Measurements from ENCODE around the gene NID1. TPM values are rescaled to one million over a fixed set of nuclear protein-coding genes. Genes with fewer than 3 reads are reported as not detected.
"Not testable (repeated sequence)": the region's sequence is repeated elsewhere in the genome, so short reads cannot be mapped to it uniquely, and the experiment has no call there.

NID1 gene
- total and polyA plus RNA-seq, 2 experiments from 2014 or later = 77.7 to 82.0 TPM

- Histone ChIP-seq H3K36me3 (ENCODE audit: low read depth) (no peaks in the 10 kb centered on the region), H3K27me3 (replicated peaks; ENCODE audit: insufficient read depth) (no peaks in the 10 kb centered on the region), H3K9me2 (ENCODE audit: insufficient read depth) (no peaks in the 10 kb centered on the region), H2AFZ (no peak overlapping the region), H3K27ac (no peak overlapping the region), H4K20me1 (ENCODE audit: insufficient read depth) (no peaks in the 10 kb centered on the region), H3K4me1 (ENCODE audit: insufficient read depth) (0 out of 2 replicates have a peak, but pooled peaks cover 7% of the 10 kb centered on the region), H3K4me2 (ENCODE audit: unreplicated experiment) (no peak overlapping the region), H3K9me3 (ENCODE audit: low read depth) (no peaks in the 10 kb centered on the region), H3K79me2 (ENCODE audit: insufficient read depth) (no peaks in the 10 kb centered on the region), H3K4me3 (no peak overlapping the region), H3K9ac (no peak overlapping the region), H3F3A (ENCODE audit: insufficient read depth) (peaks cover 31% of the 10 kb centered on the region)
- WGBS, 2 experiments (ENCODE audit: low coverage in 1 of 2, low lambda C conversion rate in 2 of 2, missing lambda C conversion rate in 2 of 2) = 94 to 95% methylated on average over 15 of the region's 15 CpGs
- DNase-seq = no peak
- in situ Hi-C loops (cut with MboI) = loop anchor here (25.0 kb wide), 2 partner anchors 787 to 1462 kb away; no protein-coding TSS in a partner anchor
- TF ChIP-seq EZH2phosphoT487 (IDR thresholded peaks at IDR 0.05; ENCODE audit: insufficient read depth, low read depth) (no peak), EZH2 (IDR thresholded peaks at IDR 0.05; ENCODE audit: insufficient read depth, poor library complexity, severe bottlenecking) (no peak)
Observed at GRCh38 chr1:236100799-236101198, 35.9 kb upstream of the NID1 start.

- Histone ChIP-seq H3K9me3 (ENCODE audit: low read depth) (no peaks in the 10 kb centered on the region), H3K79me2 (ENCODE audit: insufficient read depth) (no peaks in the 10 kb centered on the region), H3K4me3 (no peak overlapping the region), H3K4me1 (ENCODE audit: insufficient read depth) (0 out of 2 replicates have a peak, but pooled peaks cover 7% of the 10 kb centered on the region), H3K27me3 (replicated peaks; ENCODE audit: insufficient read depth) (no peaks in the 10 kb centered on the region), H3K36me3 (ENCODE audit: low read depth) (no peaks in the 10 kb centered on the region), H3K9me2 (ENCODE audit: insufficient read depth) (no peaks in the 10 kb centered on the region), H3K4me2 (ENCODE audit: unreplicated experiment) (no peak overlapping the region), H2AFZ (no peak overlapping the region), H4K20me1 (ENCODE audit: insufficient read depth) (no peaks in the 10 kb centered on the region), H3K27ac (no peak overlapping the region), H3K9ac (no peak overlapping the region), H3F3A (ENCODE audit: insufficient read depth) (peaks cover 39% of the 10 kb centered on the region)
- in situ Hi-C loops (cut with MboI) = no loop called here
- TF ChIP-seq EZH2 (IDR thresholded peaks at IDR 0.05; ENCODE audit: insufficient read depth, poor library complexity, severe bottlenecking) (no peak), EZH2phosphoT487 (IDR thresholded peaks at IDR 0.05; ENCODE audit: insufficient read depth, low read depth) (no peak)
- DNase-seq = peak; percentile 34
- 3 to 8% methylated on average over 12 of the region's 12 CpGs for WGBS, 2 experiments (ENCODE audit: low coverage in 1 of 2, low lambda C conversion rate in 2 of 2, missing lambda C conversion rate in 2 of 2)
Observed at GRCh38 chr1:236099355-236099974, 34.6 kb upstream of the NID1 start.

- H3K4me2 ChIP-seq (ENCODE audit: unreplicated experiment) = no peak overlapping the region
- H3K4me1 ChIP-seq (ENCODE audit: insufficient read depth) = 0 out of 2 replicates have a peak, but pooled peaks cover 7% of the 10 kb centered on the region
- DNase-seq = no peak
- H3K9ac ChIP-seq = no peak overlapping the region
- H3K27ac ChIP-seq = no peak overlapping the region
- H3K27me3 ChIP-seq (replicated peaks; ENCODE audit: insufficient read depth) = no peaks in the 10 kb centered on the region
- H3F3A ChIP-seq (ENCODE audit: insufficient read depth) = peaks cover 39% of the 10 kb centered on the region
- TF ChIP-seq EZH2 (IDR thresholded peaks at IDR 0.05; ENCODE audit: insufficient read depth, poor library complexity, severe bottlenecking) (no peak), EZH2phosphoT487 (IDR thresholded peaks at IDR 0.05; ENCODE audit: insufficient read depth, low read depth) (no peak)
- H4K20me1 ChIP-seq (ENCODE audit: insufficient read depth) = no peaks in the 10 kb centered on the region
- no peaks in the 10 kb centered on the region for H3K9me3 ChIP-seq (ENCODE audit: low read depth)
- in situ Hi-C loops (cut with MboI) = no loop called here
- H3K4me3 ChIP-seq = no peak overlapping the region
- H2AFZ ChIP-seq = no peak overlapping the region
- no peaks in the 10 kb centered on the region for H3K36me3 ChIP-seq (ENCODE audit: low read depth)
- H3K79me2 ChIP-seq (ENCODE audit: insufficient read depth) = no peaks in the 10 kb centered on the region
- no peaks in the 10 kb centered on the region for H3K9me2 ChIP-seq (ENCODE audit: insufficient read depth)
- WGBS, 2 experiments (ENCODE audit: low coverage in 1 of 2, low lambda C conversion rate in 2 of 2, missing lambda C conversion rate in 2 of 2) = 32 to 50% methylated on average over 1 of the region's 1 CpG
Observed at GRCh38 chr1:236098267-236098666, 33.4 kb upstream of the NID1 start.

GRCh38 chr1:236096660-236097482 lies 32.0 kb upstream of the NID1 start:
- in situ Hi-C loops (cut with MboI); H3K27ac ChIP-seq; H3K79me2 ChIP-seq (ENCODE audit: insufficient read depth); H2AFZ ChIP-seq; H3K36me3 ChIP-seq (ENCODE audit: low read depth); H3K9me3 ChIP-seq (ENCODE audit: low read depth); H3K4me2 ChIP-seq (ENCODE audit: unreplicated experiment); H3K4me3 ChIP-seq; H4K20me1 ChIP-seq (ENCODE audit: insufficient read depth); H3K27me3 ChIP-seq (replicated peaks; ENCODE audit: insufficient read depth); H3K9me2 ChIP-seq (ENCODE audit: insufficient read depth); H3K9ac ChIP-seq; H3K4me1 ChIP-seq (ENCODE audit: insufficient read depth): not testable (repeated sequence)
- peak; percentile 72 for DNase-seq
- H3F3A ChIP-seq (ENCODE audit: insufficient read depth) = peaks cover 39% of the 10 kb centered on the region
- WGBS, 2 experiments (ENCODE audit: low coverage in 1 of 2, low lambda C conversion rate in 2 of 2, missing lambda C conversion rate in 2 of 2) = 55 to 60% methylated on average over 15 of the region's 15 CpGs
